Glutamatergic neuron (in vitro differentiated cells): ENCODE results near the gene SLC1A7. TPM values are rescaled to one million over a fixed set of nuclear protein-coding genes. Genes with fewer than 3 reads are reported as not detected.

Experiments
- DNase-seq: peaks from one replicate; pipeline ENCODE4 v3.0.0; 2022
- H3K27ac Mint-ChIP-seq: one replicate; pipeline ENCODE4 v1.8.0; 2020; ENCODE audit warnings: mild to moderate bottlenecking, mixed read lengths, inconsistent platforms; ENCODE audit not compliant: unreplicated experiment
- H3K27me3 Mint-ChIP-seq: one replicate; pipeline ENCODE4 v1.8.0; 2020; ENCODE audit warnings: mild to moderate bottlenecking, moderate library complexity, mixed read lengths, inconsistent platforms; ENCODE audit not compliant: unreplicated experiment
- H3K36me3 Mint-ChIP-seq: one replicate; pipeline ENCODE4 v1.8.0; 2020; ENCODE audit warnings: mild to moderate bottlenecking, mixed read lengths, inconsistent platforms; ENCODE audit not compliant: unreplicated experiment
- H3K4me1 Mint-ChIP-seq: one replicate; pipeline ENCODE4 v1.8.0; 2020; ENCODE audit warnings: mild to moderate bottlenecking, low read depth, mixed read lengths, inconsistent platforms; ENCODE audit not compliant: unreplicated experiment
- H3K4me3 Mint-ChIP-seq: one replicate; pipeline ENCODE4 v1.8.0; 2020; ENCODE audit warnings: mild to moderate bottlenecking, mixed read lengths, inconsistent platforms; ENCODE audit not compliant: unreplicated experiment
- H3K9me3 Mint-ChIP-seq: one replicate; pipeline ENCODE4 v1.8.0; 2020; ENCODE audit warnings: mild to moderate bottlenecking, moderate library complexity, mixed read lengths, inconsistent platforms; ENCODE audit not compliant: unreplicated experiment
- CTCF ChIP-seq: fragments of 200-600 bp; sonication (generic); IDR thresholded peaks from one replicate; pipeline ENCODE4 v1.5.0; 2021; ENCODE audit not compliant: partially characterized antibody, unreplicated experiment
- total RNA-seq: library from RNA; stranded (reverse); fragmentation: NEBNext Ultra II Directional; extraction: Animal tissue kit (Norgen Biotek cat#: 25700); gene quantifications from one replicate; pipeline ENCODE4 v1.2.1, GENCODE V29; 2021; ENCODE audit not compliant: unreplicated experiment

Gene SLC1A7
- total RNA-seq, 1 donor from 2014 or later: not detected

- TF ChIP-seq CTCF: no peak
- no peaks in the 10 kb centered on the region for H3K36me3 Mint-ChIP-seq
- H3K4me1 Mint-ChIP-seq: peaks cover 29% of the 10 kb centered on the region
- peaks cover 10% of the 10 kb centered on the region for H3K9me3 Mint-ChIP-seq
- H3K4me3 Mint-ChIP-seq: no peak overlapping the region
- peak; percentile 60 for DNase-seq
- H3K27me3 Mint-ChIP-seq: peaks cover 11% of the 10 kb centered on the region
- H3K27ac Mint-ChIP-seq: peak overlapping the region; percentile 68
Observed at GRCh38 chr1:53088616-53089300, 53.7 kb downstream of the SLC1A7 start.

GRCh38 chr1:53087332-53088285 is 54.8 kb downstream of the SLC1A7 start:
- no peaks in the 10 kb centered on the region for H3K36me3 Mint-ChIP-seq
- peak overlapping the region; percentile 66 for H3K27ac Mint-ChIP-seq
- peaks cover 14% of the 10 kb centered on the region for H3K27me3 Mint-ChIP-seq
- H3K4me1 Mint-ChIP-seq: peaks cover 38% of the 10 kb centered on the region
- peaks cover 13% of the 10 kb centered on the region for H3K9me3 Mint-ChIP-seq
- TF ChIP-seq CTCF: peak; percentile 31
- peak; percentile 63 for DNase-seq
- no peak overlapping the region for H3K4me3 Mint-ChIP-seq

- H3K4me1 Mint-ChIP-seq: peaks cover 39% of the 10 kb centered on the region
- peak; percentile 46 for DNase-seq
- no peak for TF ChIP-seq CTCF
- no peak overlapping the region for H3K4me3 Mint-ChIP-seq
- H3K27ac Mint-ChIP-seq: peak overlapping the region; percentile 66
- no peaks in the 10 kb centered on the region for H3K36me3 Mint-ChIP-seq
- peaks cover 17% of the 10 kb centered on the region for H3K27me3 Mint-ChIP-seq
- H3K9me3 Mint-ChIP-seq: peaks cover 13% of the 10 kb centered on the region
Observed at GRCh38 chr1:53086491-53087070, 55.9 kb downstream of the SLC1A7 start.

- H3K4me3 Mint-ChIP-seq: no peak overlapping the region
- peaks cover 17% of the 10 kb centered on the region for H3K27me3 Mint-ChIP-seq
- peaks cover 13% of the 10 kb centered on the region for H3K9me3 Mint-ChIP-seq
- TF ChIP-seq CTCF: no peak
- peak; percentile 12 for DNase-seq
- H3K27ac Mint-ChIP-seq: no peak overlapping the region
- H3K36me3 Mint-ChIP-seq: no peaks in the 10 kb centered on the region
- H3K4me1 Mint-ChIP-seq: peaks cover 39% of the 10 kb centered on the region
Observed at GRCh38 chr1:53085405-53085804, 57.0 kb downstream of the SLC1A7 start.
